AG09319 (cell line): Measurements from ENCODE around the gene SPPL3.
"Not testable (repeated sequence)": the region's sequence is repeated elsewhere in the genome, so short reads cannot be mapped to it uniquely, and the experiment has no call there.

Source experiments
- DNase-seq: peaks from one replicate; pipeline ENCODE4 v3.0.0-alpha.2; 2010; ENCODE audit warnings: low read depth; ENCODE audit errors: extremely low read depth
- TF ChIP-seq, protein P1 (sequence below): IDR thresholded peaks from 2 replicates; pipeline ENCODE4 v1.5.1; 2011; ENCODE audit warnings: low read depth, mild to moderate bottlenecking, inconsistent platforms, low read length, moderate library complexity

The SPPL3 gene

DNA sequence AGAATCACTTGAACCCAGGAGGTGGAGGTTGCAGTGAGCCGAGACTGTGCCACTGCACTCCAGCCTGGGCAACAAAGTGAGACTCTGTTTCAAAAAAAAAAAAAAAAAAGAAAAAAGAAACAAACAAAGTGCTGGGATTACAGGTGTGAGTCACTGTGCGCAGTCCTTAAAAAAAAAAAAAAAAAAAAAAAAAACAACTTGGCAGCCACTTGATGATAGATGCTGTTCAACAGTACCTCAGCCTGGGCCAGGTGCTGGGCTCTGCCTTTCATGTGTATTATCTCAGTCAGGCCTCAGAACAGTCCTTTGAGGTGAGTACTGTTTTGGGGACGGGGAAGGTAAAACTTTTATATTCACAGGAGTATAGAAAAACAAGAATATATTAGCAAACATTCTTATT is 169.0 kb downstream of the SPPL3 start:
- TF ChIP-seq, protein P1, sequence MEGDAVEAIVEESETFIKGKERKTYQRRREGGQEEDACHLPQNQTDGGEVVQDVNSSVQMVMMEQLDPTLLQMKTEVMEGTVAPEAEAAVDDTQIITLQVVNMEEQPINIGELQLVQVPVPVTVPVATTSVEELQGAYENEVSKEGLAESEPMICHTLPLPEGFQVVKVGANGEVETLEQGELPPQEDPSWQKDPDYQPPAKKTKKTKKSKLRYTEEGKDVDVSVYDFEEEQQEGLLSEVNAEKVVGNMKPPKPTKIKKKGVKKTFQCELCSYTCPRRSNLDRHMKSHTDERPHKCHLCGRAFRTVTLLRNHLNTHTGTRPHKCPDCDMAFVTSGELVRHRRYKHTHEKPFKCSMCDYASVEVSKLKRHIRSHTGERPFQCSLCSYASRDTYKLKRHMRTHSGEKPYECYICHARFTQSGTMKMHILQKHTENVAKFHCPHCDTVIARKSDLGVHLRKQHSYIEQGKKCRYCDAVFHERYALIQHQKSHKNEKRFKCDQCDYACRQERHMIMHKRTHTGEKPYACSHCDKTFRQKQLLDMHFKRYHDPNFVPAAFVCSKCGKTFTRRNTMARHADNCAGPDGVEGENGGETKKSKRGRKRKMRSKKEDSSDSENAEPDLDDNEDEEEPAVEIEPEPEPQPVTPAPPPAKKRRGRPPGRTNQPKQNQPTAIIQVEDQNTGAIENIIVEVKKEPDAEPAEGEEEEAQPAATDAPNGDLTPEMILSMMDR, result no peak
- DNase-seq, result no peak

DNA sequence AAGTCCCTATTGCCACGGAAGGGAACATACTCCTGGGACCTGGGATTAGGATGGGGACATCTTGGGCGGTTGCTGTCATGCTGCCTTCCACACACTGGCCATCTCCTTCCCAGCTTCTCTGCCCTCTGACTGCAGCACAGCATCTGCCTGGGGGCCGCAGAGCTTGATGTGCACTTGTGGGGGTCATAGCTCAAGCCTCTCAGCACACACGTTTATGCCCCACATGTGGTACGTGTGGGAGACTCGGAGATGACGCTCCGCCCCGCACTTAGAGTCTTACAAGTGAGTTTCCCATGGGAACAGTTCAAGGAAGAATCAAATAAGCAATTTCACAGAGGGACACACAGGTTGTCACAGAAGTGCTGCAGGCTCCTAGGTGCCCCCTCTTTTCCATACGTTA is 169.9 kb downstream of the SPPL3 start:
- no peak for DNase-seq
- TF ChIP-seq, protein P1, result no peak

DNA sequence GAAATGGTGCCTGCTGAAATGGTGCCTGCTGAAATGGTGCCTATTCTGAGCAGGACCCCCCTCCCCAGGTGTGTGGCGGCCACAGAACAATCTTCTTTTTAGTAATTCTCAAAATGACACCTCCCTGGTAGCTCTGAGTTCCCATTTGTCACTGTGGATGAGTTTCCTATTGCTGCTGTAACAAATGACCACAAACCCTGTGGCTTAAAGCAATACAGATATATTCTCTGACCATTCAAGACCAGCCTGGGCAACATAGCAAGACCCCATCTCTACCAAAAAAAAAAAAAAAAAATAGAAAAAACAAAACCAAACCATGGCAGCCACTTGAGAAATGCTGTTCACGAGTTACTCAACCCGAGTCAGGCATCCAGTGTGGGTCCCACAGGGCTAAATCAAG is 170.6 kb downstream of the SPPL3 start:
- DNase-seq, result no peak
- TF ChIP-seq, protein P1, result no peak

DNA sequence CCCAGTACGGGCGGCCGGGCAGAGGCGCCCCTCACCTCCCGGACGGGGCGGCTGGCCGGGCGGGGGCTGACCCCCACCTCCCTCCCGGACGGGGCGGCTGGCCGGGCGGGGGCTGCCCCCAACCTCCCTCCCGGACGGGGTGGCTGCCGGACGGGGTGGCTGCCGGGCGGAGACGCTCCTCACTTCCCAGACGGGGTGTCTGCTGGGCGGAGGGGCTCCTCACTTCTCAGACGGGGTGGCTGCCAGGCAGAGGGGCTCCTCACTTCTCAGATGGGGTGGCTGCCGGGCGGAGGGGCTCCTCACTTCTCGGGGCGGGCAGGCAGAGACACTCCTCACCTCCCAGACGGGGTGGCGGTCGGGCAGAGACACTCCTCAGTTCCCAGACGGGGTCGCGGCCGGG is 172.0 kb downstream of the SPPL3 start:
- not testable (repeated sequence) for DNase-seq

DNA sequence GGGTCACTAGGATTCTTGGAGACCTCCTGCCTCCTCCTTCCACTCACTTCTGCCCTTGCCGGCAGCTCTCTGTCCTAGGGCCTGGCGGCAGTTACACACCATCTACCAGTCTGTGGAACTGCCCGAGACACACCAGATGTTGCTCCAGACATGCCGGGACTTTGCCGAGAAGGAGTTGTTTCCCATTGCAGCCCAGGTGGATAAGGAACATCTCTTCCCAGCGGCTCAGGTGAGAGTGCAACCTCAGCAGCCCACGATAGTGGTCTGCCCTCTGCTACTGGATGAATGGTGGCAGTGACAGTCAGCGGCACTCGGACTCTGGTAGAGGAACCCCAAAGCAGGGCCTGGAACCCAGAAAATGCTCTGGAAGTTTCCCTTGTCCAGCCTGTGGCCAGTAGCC is 177.2 kb downstream of the SPPL3 start:
- TF ChIP-seq, protein P1, result no peak
- DNase-seq, result no peak

DNA sequence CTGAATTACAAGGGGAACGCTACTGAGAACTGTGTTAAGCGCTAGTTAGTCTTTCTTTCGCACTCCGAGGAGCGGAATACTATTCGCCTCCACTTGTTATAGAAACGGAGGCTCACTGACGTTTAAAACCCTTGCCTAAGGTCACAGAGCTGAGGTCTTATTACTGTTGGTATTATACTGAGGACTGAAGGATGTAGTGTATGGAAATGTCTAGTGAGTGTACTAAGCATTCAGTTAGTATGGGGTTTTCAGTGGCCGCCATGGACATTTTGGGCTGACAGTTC is 177.7 kb downstream of the SPPL3 start:
- TF ChIP-seq, protein P1, result no peak
- no peak for DNase-seq

DNA sequence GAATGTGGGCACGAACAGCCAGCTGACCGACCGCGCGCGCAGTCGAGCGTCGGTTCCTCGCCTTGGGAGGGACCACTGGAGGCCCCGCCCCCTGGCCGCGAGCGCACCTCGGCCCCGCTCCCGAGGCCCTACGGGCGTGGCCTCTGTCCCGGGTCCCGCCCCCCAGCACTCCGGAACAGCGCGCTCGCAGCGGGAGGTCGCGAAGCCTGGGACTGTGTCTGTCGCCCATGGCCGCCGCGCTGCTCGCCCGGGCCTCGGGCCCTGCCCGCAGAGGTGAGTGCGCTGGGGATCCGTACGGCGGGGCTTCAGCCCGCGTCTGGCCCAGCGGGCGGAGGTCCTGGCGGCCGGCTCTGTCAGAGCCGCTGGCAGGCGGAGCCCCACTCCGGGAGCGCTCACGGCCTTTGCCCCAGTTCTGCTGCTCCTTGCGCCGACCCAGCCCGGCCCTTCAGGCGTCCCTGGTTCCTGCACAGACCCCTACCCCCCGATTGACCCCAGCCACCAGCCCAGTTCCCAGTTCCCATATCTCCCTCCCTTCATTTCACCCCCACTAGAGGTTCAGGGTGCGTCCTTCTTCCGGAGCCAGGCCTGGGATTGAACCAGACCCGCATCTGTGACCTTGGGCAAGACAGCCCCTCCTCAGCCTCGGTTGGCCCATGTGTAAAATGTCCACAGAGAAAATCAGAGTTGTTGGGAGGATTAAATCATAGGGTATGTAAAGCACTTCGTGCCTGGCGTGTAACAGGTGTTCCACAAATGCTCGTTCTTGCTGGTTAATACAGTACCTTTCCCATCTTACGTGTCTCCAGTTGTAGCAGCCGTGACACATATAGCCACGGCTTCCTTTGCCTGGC is 178.3 kb downstream of the SPPL3 start, which contains the start of gene ACADS:
TSS of gene ACADS (plus strand) at position 168 of the 851 bp plus-strand sequence. CDS start at position 228, 60 bp downstream.
- DNase-seq, result peak; percentile 43
- TF ChIP-seq, protein P1, result no peak

DNA sequence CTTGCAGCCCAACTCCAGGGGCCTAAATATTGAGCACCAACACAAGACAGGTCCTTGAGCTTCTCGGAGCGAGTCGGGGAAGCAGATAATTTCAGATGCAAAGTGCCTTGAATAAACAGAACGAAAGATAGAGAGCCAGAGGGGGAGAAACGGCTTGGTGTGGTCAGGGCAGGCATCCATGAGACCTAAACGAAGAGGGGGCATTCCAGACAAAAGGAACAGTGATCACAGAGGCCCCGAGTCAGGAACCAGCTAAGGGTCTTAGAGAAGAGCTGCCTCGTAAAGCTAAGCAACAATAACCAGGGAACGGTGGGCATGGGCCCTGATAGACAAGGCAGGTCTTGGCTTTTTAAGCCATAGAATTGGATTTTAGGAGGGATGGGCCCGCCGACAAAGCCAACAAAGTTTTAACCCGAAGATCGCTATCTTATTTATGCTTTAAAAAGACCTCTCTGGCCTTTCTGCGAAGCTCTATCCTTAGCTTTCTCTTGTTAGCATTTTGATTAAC is 179.0 kb downstream of the SPPL3 start:
- TF ChIP-seq, protein P1, result no peak
- DNase-seq, result no peak
